MCF 10A (cell line): ENCODE data around the gene DENND11. TPM values are rescaled to one million over a fixed set of nuclear protein-coding genes. Genes with fewer than 3 reads are reported as not detected.

Experiments used
- BruUV-seq: library from RNA; stranded (reverse); fragments of 400-500 nt; replicated peaks from 2 replicates; lab custom pipeline; 2021; lab: Mats Ljungman, UMichigan
- CTCF ChIA-PET: fragments of 300-600 bp; sonication (Branson Sonifier 250); formaldehyde crosslinking; extraction: SDS; loops from one replicate; lab custom pipeline; 2021; ENCODE audit warnings: antibody characterized with exemption, inconsistent platforms; lab: Yijun Ruan, JAX
- POLR2A ChIA-PET: fragments of 300-600, 350-650 bp; sonication (Branson Sonifier 250); formaldehyde crosslinking; extraction: SDS; loops from one replicate; lab custom pipeline; 2020; ENCODE audit warnings: antibody characterized with exemption, inconsistent platforms; lab: Yijun Ruan, JAX
- DNase-seq: peaks from one replicate; pipeline ENCODE4 v3.0.0-alpha.2; 2018; ENCODE audit not compliant: unreplicated experiment
- H3K27ac Mint-ChIP-seq: one replicate; pipeline ENCODE4 v1.8.0; 2022; ENCODE audit warnings: mild to moderate bottlenecking, low read depth, mixed read lengths; ENCODE audit not compliant: unreplicated experiment
- H3K27me3 Mint-ChIP-seq: one replicate; pipeline ENCODE4 v1.8.0; 2022; ENCODE audit warnings: mixed read lengths; ENCODE audit not compliant: insufficient read depth, unreplicated experiment
- H3K36me3 Mint-ChIP-seq: one replicate; pipeline ENCODE4 v1.8.0; 2022; ENCODE audit warnings: mild to moderate bottlenecking, moderate library complexity, mixed read lengths; ENCODE audit not compliant: insufficient read depth, unreplicated experiment
- H3K4me1 Mint-ChIP-seq: one replicate; pipeline ENCODE4 v1.8.0; 2022; ENCODE audit warnings: mixed read lengths; ENCODE audit not compliant: insufficient read depth, unreplicated experiment
- H3K4me3 Mint-ChIP-seq: one replicate; pipeline ENCODE4 v1.8.0; 2022; ENCODE audit warnings: mild to moderate bottlenecking, moderate library complexity, mixed read lengths; ENCODE audit not compliant: unreplicated experiment
- H3K9me3 Mint-ChIP-seq: one replicate; pipeline ENCODE4 v1.8.0; 2022; ENCODE audit warnings: mixed read lengths; ENCODE audit not compliant: unreplicated experiment
- CTCF ChIP-seq: fragments of 200-600 bp; IDR thresholded peaks from one replicate; pipeline ENCODE4 v1.8.0; 2022; ENCODE audit warnings: antibody characterized with exemption, mild to moderate bottlenecking; ENCODE audit not compliant: unreplicated experiment
- intact Hi-C: fragments of 100-400 bp; cut with micrococcal nuclease; formaldehyde crosslinking; loops from 2 replicates; pipeline ENCODE4 v1.14.1; 2022
- total RNA-seq: library from RNA; stranded (reverse); gene quantifications from 2 replicates; pipeline ENCODE4 v1.2.3, GENCODE V29; 2022

Gene DENND11
- total RNA-seq, 1 experiment from 2014 or later: 8.4 TPM

GRCh38 chr7:141673346-141673745 lies 28.6 kb downstream of the DENND11 start:
- CTCF ChIA-PET: interaction anchor here (0.6 to 1.3 kb wide), 6 partner anchors 19 to 143 kb away, joined by 3 to 6 read pairs (median 3); no protein-coding TSS in a partner anchor
- no peak for DNase-seq
- H3K4me3 Mint-ChIP-seq: no peak overlapping the region
- intact Hi-C loops: no loop called here
- POLR2A ChIA-PET: no interaction called here
- no peaks in the 10 kb centered on the region for H3K9me3 Mint-ChIP-seq
- H3K27me3 Mint-ChIP-seq: no peaks in the 10 kb centered on the region
- no TSS peak for BruUV-seq
- H3K36me3 Mint-ChIP-seq: peaks cover 19% of the 10 kb centered on the region
- no peak overlapping the region for H3K27ac Mint-ChIP-seq
- peaks cover 12% of the 10 kb centered on the region for H3K4me1 Mint-ChIP-seq
- no peak for TF ChIP-seq CTCF

- CTCF ChIA-PET: interaction anchor here (0.5 to 1.2 kb wide), 3 partner anchors 17 to 151 kb away, joined by 3 to 4 read pairs (median 4); no protein-coding TSS in a partner anchor
- H3K36me3 Mint-ChIP-seq: peaks cover 19% of the 10 kb centered on the region
- H3K27ac Mint-ChIP-seq: no peak overlapping the region
- POLR2A ChIA-PET: no interaction called here
- intact Hi-C loops: no loop called here
- BruUV-seq: no TSS peak
- H3K9me3 Mint-ChIP-seq: no peaks in the 10 kb centered on the region
- TF ChIP-seq CTCF: no peak
- no peak overlapping the region for H3K4me3 Mint-ChIP-seq
- no peak for DNase-seq
- no peaks in the 10 kb centered on the region for H3K27me3 Mint-ChIP-seq
- peaks cover 12% of the 10 kb centered on the region for H3K4me1 Mint-ChIP-seq
Measured at GRCh38 chr7:141671705-141672496, 30.1 kb downstream of the DENND11 start.

GRCh38 chr7:141668853-141669252 lies 33.1 kb downstream of the DENND11 start:
- no TSS peak for BruUV-seq

More at GRCh38 chr7:141668853-141669252, 33.1 kb downstream of the DENND11 start:
- no peak for TF ChIP-seq CTCF
- ChIA-PET CTCF (interaction anchor here (0.6 kb wide), 1 partner anchor 19 kb away, joined by 7 read pairs; no protein-coding TSS in a partner anchor), POLR2A (interaction anchor here (1.1 kb wide), 1 partner anchor 8 kb away, joined by 6 read pairs; no protein-coding TSS in a partner anchor)
- intact Hi-C loops: no loop called here
- peaks cover 19% of the 10 kb centered on the region for H3K36me3 Mint-ChIP-seq
- H3K27ac Mint-ChIP-seq: no peak overlapping the region
- no peak for DNase-seq
- no peaks in the 10 kb centered on the region for H3K9me3 Mint-ChIP-seq
- no peak overlapping the region for H3K4me3 Mint-ChIP-seq
- no peaks in the 10 kb centered on the region for H3K27me3 Mint-ChIP-seq
- peaks cover under 1% of the 10 kb centered on the region for H3K4me1 Mint-ChIP-seq
